ENCODE data around the gene ADAM8.

The ADAM8 gene

GRCh38 chr10:133217800-133218589 is 58.7 kb downstream of the ADAM8 start:
- WGBS, 2 experiments (ENCODE audit: insufficient coverage in 2 of 2) = 90 to 91% methylated on average over 21 to 23 of the region's 25 CpGs
- Histone ChIP-seq H3K4me1 (ENCODE audit: control insufficient read depth, insufficient read depth, low read length, poor library complexity, severe bottlenecking) (no peaks in the 10 kb centered on the region), H3K9me3 (ENCODE audit: control insufficient read depth, low read length) (no peaks in the 10 kb centered on the region), H3K27ac (ENCODE audit: low read depth, low read length, severe bottlenecking) (no peak overlapping the region), H3K4me3 (ENCODE audit: extremely low read depth, insufficient read depth, low read length, poor library complexity, severe bottlenecking) (no peak overlapping the region), H3K36me3 (ENCODE audit: control insufficient read depth, insufficient read depth, low read length) (no peaks in the 10 kb centered on the region)

- no peak overlapping the region for H3K27ac ChIP-seq (ENCODE audit: low read depth, low read length, severe bottlenecking)
- no peak overlapping the region for H3K4me3 ChIP-seq (ENCODE audit: extremely low read depth, insufficient read depth, low read length, poor library complexity, severe bottlenecking)
- no peaks in the 10 kb centered on the region for H3K4me1 ChIP-seq (ENCODE audit: control insufficient read depth, insufficient read depth, low read length, poor library complexity, severe bottlenecking)
- WGBS, 2 experiments (ENCODE audit: insufficient coverage in 2 of 2) = 90 to 91% methylated on average over 24 to 25 of the region's 26 CpGs
- no peaks in the 10 kb centered on the region for H3K36me3 ChIP-seq (ENCODE audit: control insufficient read depth, insufficient read depth, low read length)
- H3K9me3 ChIP-seq (ENCODE audit: control insufficient read depth, low read length) = no peaks in the 10 kb centered on the region
Measured at GRCh38 chr10:133216776-133217175, 59.9 kb downstream of the ADAM8 start.

- Histone ChIP-seq H3K27ac (ENCODE audit: low read depth, low read length, severe bottlenecking) (no peak overlapping the region), H3K36me3 (ENCODE audit: control insufficient read depth, insufficient read depth, low read length) (no peaks in the 10 kb centered on the region), H3K4me3 (ENCODE audit: extremely low read depth, insufficient read depth, low read length, poor library complexity, severe bottlenecking) (no peak overlapping the region), H3K4me1 (ENCODE audit: control insufficient read depth, insufficient read depth, low read length, poor library complexity, severe bottlenecking) (no peaks in the 10 kb centered on the region), H3K9me3 (ENCODE audit: control insufficient read depth, low read length) (no peaks in the 10 kb centered on the region)
- WGBS, 2 experiments (ENCODE audit: insufficient coverage in 2 of 2) = 94% methylated on average over 23 to 27 of the region's 27 CpGs
Measured at GRCh38 chr10:133215586-133215985, 61.1 kb downstream of the ADAM8 start.

- Histone ChIP-seq H3K9me3 (ENCODE audit: control insufficient read depth, low read length) (no peaks in the 10 kb centered on the region), H3K27ac (ENCODE audit: low read depth, low read length, severe bottlenecking) (no peak overlapping the region), H3K4me1 (ENCODE audit: control insufficient read depth, insufficient read depth, low read length, poor library complexity, severe bottlenecking) (no peaks in the 10 kb centered on the region), H3K36me3 (ENCODE audit: control insufficient read depth, insufficient read depth, low read length) (no peaks in the 10 kb centered on the region), H3K4me3 (ENCODE audit: extremely low read depth, insufficient read depth, low read length, poor library complexity, severe bottlenecking) (no peak overlapping the region)
- 91 to 92% methylated on average over 24 to 26 of the region's 28 CpGs for WGBS, 2 experiments (ENCODE audit: insufficient coverage in 2 of 2)
Measured at GRCh38 chr10:133214468-133215410, 61.9 kb downstream of the ADAM8 start.

- no peaks in the 10 kb centered on the region for H3K9me3 ChIP-seq (ENCODE audit: control insufficient read depth, low read length)
- H3K36me3 ChIP-seq (ENCODE audit: control insufficient read depth, insufficient read depth, low read length) = no peaks in the 10 kb centered on the region
- WGBS, 2 experiments (ENCODE audit: insufficient coverage in 2 of 2) = 91 to 93% methylated on average over 27 to 29 of the region's 32 CpGs
- H3K4me3 ChIP-seq (ENCODE audit: extremely low read depth, insufficient read depth, low read length, poor library complexity, severe bottlenecking) = no peak overlapping the region
- no peaks in the 10 kb centered on the region for H3K4me1 ChIP-seq (ENCODE audit: control insufficient read depth, insufficient read depth, low read length, poor library complexity, severe bottlenecking)
- no peak overlapping the region for H3K27ac ChIP-seq (ENCODE audit: low read depth, low read length, severe bottlenecking)
Measured at GRCh38 chr10:133213641-133214467, 62.8 kb downstream of the ADAM8 start.

GRCh38 chr10:133212853-133213494 is 63.7 kb downstream of the ADAM8 start:
- Histone ChIP-seq H3K27ac (ENCODE audit: low read depth, low read length, severe bottlenecking) (no peak overlapping the region), H3K9me3 (ENCODE audit: control insufficient read depth, low read length) (no peaks in the 10 kb centered on the region), H3K36me3 (ENCODE audit: control insufficient read depth, insufficient read depth, low read length) (no peaks in the 10 kb centered on the region), H3K4me3 (ENCODE audit: extremely low read depth, insufficient read depth, low read length, poor library complexity, severe bottlenecking) (no peak overlapping the region), H3K4me1 (ENCODE audit: control insufficient read depth, insufficient read depth, low read length, poor library complexity, severe bottlenecking) (no peaks in the 10 kb centered on the region)
- WGBS, 2 experiments (ENCODE audit: insufficient coverage in 2 of 2) = 93 to 94% methylated on average over 18 to 19 of the region's 20 CpGs
